GM10248 (cell line): ENCODE data around the gene SLC25A5.
A peak's percentile ranks its signal among the peaks of the same experiment; 100 is the strongest.
"Not testable (repeated sequence)": the region's sequence is repeated elsewhere in the genome, so short reads cannot be mapped to it uniquely, and the experiment has no call there.

ENCODE experiments used
- CTCF ChIA-PET: fragments of 300-600 bp; sonication (Branson Sonifier 250); formaldehyde crosslinking; extraction: SDS; loops from one replicate; lab custom pipeline; 2021; ENCODE audit warnings: antibody characterized with exemption; lab: Yijun Ruan, JAX
- POLR2A ChIA-PET: fragments of 350-650 bp; sonication (Branson Sonifier 250); formaldehyde crosslinking; extraction: SDS; loops from one replicate; lab custom pipeline; 2020; ENCODE audit warnings: antibody characterized with exemption; lab: Yijun Ruan, JAX
- DNase-seq: peaks from one replicate; pipeline ENCODE4 v3.0.0; 2012; ENCODE audit errors: extremely low spot score
- CTCF ChIP-seq: IDR thresholded peaks from 2 replicates; pipeline ENCODE4 v1.5.1; 2012; ENCODE audit warnings: mild to moderate bottlenecking, low read depth; ENCODE audit errors: extremely low read depth, missing control alignments, control extremely low read depth

SLC25A5 gene

DNA sequence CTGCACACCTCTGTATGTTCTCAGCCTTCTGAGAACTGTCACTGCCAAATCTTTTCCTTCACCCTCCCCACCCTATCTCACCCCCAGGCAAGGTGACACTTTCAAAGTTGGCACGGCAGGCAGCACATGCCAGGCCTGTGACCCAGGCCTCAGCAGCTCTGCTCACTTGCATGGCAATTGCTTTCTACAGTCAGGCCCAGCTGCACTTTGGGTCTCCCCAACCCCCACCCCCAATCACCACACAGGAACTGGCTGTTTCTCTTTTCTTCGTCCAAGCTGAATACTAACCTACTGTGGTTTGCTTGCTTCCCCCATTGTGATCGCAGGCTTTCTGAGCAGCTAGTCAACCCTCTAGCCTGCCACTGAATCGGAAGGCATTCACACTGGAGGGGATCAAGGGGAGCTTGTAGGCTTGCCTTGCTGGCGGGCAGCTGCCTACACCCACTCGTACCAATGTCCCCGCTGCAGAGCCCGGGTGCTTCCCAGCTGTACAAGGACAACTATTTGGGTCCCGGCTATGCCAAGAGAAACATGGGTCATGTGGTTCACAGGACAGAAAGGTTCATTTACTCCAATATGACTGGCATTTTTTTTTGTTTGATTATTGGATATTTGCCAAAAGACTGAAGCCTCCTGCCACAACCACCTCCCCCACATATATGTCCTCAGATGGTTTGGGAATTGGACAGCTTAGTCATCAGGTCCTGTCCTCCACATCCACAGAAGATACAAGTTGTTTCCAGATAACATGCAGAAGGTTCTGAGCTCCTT is 41.0 kb upstream of the SLC25A5 start:
- CTCF ChIA-PET: no interaction called here
- no peak for TF ChIP-seq CTCF
- peak; percentile 41 for DNase-seq
- POLR2A ChIA-PET: no interaction called here

GRCh38 chrX:119427795-119428185 is 40.5 kb upstream of the SLC25A5 start:
- ChIA-PET CTCF (no interaction called here), POLR2A (no interaction called here)
- TF ChIP-seq CTCF: no peak
- DNase-seq: no peak

GRCh38 chrX:119429471-119429870 is 38.8 kb upstream of the SLC25A5 start:
- POLR2A ChIA-PET: no interaction called here
- DNase-seq: no peak
- CTCF ChIA-PET: no interaction called here
- no peak for TF ChIP-seq CTCF

DNA sequence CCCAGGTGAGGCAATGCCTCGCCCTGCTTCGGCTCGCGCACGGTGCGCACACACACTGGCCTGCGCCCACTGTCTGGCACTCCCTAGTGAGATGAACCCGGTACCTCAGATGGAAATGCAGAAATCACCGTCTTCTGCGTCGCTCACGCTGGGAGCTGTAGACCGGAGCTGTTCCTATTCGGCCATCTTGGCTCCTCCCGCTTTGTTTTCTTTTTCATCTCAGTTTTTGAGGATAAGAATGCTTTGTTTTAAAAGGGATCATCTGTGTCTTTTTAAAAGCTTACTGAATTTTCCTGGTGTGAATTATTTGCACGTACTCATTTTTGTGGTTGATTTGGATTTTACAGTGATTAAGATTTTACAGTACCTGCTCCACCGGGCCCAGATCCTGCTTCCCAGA is 26.9 kb upstream of the SLC25A5 start:
- CTCF ChIA-PET, DNase-seq: not testable (repeated sequence)

GRCh38 chrX:119442286-119442685 is 26.0 kb upstream of the SLC25A5 start:
- POLR2A ChIA-PET: no interaction called here
- DNase-seq: no peak
- no peak for TF ChIP-seq CTCF
- CTCF ChIA-PET: no interaction called here

More for the DNA sequence above, 26.9 kb upstream of the SLC25A5 start:
- POLR2A ChIA-PET: not testable (repeated sequence)

- CTCF ChIA-PET: interaction anchor here (0.9 kb wide), 1 partner anchor 8 kb away, joined by 4 read pairs; no protein-coding TSS in a partner anchor
- no peak for DNase-seq
- no peak for TF ChIP-seq CTCF
- POLR2A ChIA-PET: no interaction called here
Measured at GRCh38 chrX:119453202-119453601, 15.0 kb upstream of the SLC25A5 start.

DNA sequence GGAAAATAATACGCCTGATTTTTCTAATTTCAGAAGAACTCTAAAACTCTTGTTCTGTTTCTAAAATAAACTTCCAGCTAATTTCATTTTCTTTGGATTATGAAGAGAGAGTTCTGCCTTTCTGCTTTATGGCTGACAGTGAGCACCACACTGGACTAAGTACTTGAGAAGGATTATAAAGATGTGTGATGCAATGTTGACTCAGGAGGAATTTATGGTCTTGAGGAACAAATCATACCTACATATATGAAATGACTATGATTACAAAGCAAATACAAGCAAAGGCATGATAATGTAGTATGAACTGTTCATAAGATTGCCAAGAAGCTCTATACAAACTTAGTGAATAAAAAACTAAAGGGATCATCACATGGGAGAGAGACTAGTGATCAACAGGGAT is 13.0 kb upstream of the SLC25A5 start:
- TF ChIP-seq CTCF: no peak
- ChIA-PET POLR2A (interaction anchor here (0.7 kb wide), 1 partner anchor 475 kb away, joined by 3 read pairs; no protein-coding TSS in a partner anchor), CTCF (interaction anchor here (1.3 to 1.8 kb wide), 2 partner anchors 13 to 23 kb away, joined by 3 to 5 read pairs; partner anchors contain the start of gene SLC25A5)
- no peak for DNase-seq
